Aorta (tissue), 5 donors: ENCODE measurements around the gene TMEM220. TPM values are rescaled to one million over a fixed set of nuclear protein-coding genes. Genes with fewer than 3 reads are reported as not detected.

Source experiments
- ATAC-seq: fragments of 200-7000 bp; cut with Tn5 transposase; one replicate; pipeline ENCODE4 v1.9.1; 2022; ENCODE audit warnings: moderate library complexity; ENCODE audit not compliant: low FRiP score
- DNase-seq, 2 donors: peaks; one replicate each; pipeline ENCODE4 v3.0.0-alpha.2; 2020
- H3K27ac ChIP-seq, 2 donors: one replicate each; pipeline ENCODE4 v1.5.1; 2013; ENCODE audit warnings: low read length in 2 of 2, mild to moderate bottlenecking in 2 of 2, moderate library complexity in 2 of 2, control low read depth in 1 of 2, inconsistent platforms in 1 of 2, low read depth in 1 of 2
- H3K27me3 ChIP-seq, 2 donors: one replicate each; pipeline ENCODE4 v1.6.1; 2013; ENCODE audit warnings: control low read depth in 1 of 2, low read length in 1 of 2, mild to moderate bottlenecking in 1 of 2, moderate library complexity in 1 of 2; ENCODE audit not compliant: insufficient read depth in 2 of 2, control insufficient read depth in 1 of 2
- H3K36me3 ChIP-seq, 2 donors: one replicate each; pipeline ENCODE4 v1.6.1; 2013; ENCODE audit warnings: control low read depth in 1 of 2, low read length in 1 of 2, mild to moderate bottlenecking in 1 of 2; ENCODE audit not compliant: insufficient read depth in 2 of 2, control insufficient read depth in 1 of 2
- H3K4me1 ChIP-seq, 2 donors: one replicate each; pipeline ENCODE4 v1.6.1; 2013; ENCODE audit warnings: low read length in 2 of 2, control low read depth in 1 of 2, mild to moderate bottlenecking in 1 of 2, moderate library complexity in 1 of 2; ENCODE audit not compliant: insufficient read depth in 2 of 2, control insufficient read depth in 1 of 2
- H3K4me3 ChIP-seq, 2 donors: one replicate each; pipeline ENCODE4 v1.5.1; 2013; ENCODE audit warnings: low read length in 2 of 2, control low read depth in 1 of 2, mild to moderate bottlenecking in 1 of 2
- H3K9me3 ChIP-seq: one replicate; pipeline ENCODE4 v1.6.1; 2013; ENCODE audit warnings: mild to moderate bottlenecking, low read length; ENCODE audit not compliant: control insufficient read depth
- WGBS, 2 donors: extraction: QIAGEN DNeasy Blood & Tissue Kit; methylation state at CpG; one replicate each; pipeline ENCODE4 v1.1.7; 2013; 5-methylcytosine and 5-hydroxymethylcytosine counted together
- intact Hi-C, 2 donors: fragments of 100-400 bp; cut with DNase I; formaldehyde crosslinking; loops; one replicate each; pipeline versions ENCODE4 v1.14.2 to v1.15.0; 2022
- polyA plus RNA-seq, 2 donors: library from polyadenylated mRNA; stranded (reverse); fragments of 200-250 nt; gene quantifications; one replicate each; pipeline ENCODE4 v1.2.3, GENCODE V29; 2013
- total RNA-seq, 2 donors: library from RNA; stranded (reverse); fragmentation: NEBNext Ultra II Directional; extraction: Animal tissue kit (Norgen Biotek cat#: 25700); gene quantifications; one replicate each; pipeline ENCODE4 v1.2.1, GENCODE V29; 2021
- donor health status: healthy with polysubstance abuse.
- donor health status: Bipolar disorder and iron deficiency.
- donor health status: DM: no; HTN: no; CAD: no.
- donor health status: DM: no; HTN: no; CAD: no.
- donor health status: DM: yes; HTN: yes; CAD: no.

The TMEM220 gene
- total and polyA plus RNA-seq, 4 donors = 8.1 to 17.4 (median 13.0) TPM

GRCh38 chr17:10772425-10773380 lies 42.9 kb upstream of the TMEM220 start:
- no peaks in the 10 kb centered on the region for H3K4me1 ChIP-seq
- intact Hi-C loops = no loop called here
- no peaks in the 10 kb centered on the region for H3K36me3 ChIP-seq
- no peak for DNase-seq
- H3K27me3 ChIP-seq = no peaks in the 10 kb centered on the region
- H3K9me3 ChIP-seq = peaks cover 5% of the 10 kb centered on the region
- 33 to 35% methylated on average over 9 of the region's 9 CpGs for WGBS, 2 donors
- no peak overlapping the region for H3K4me3 ChIP-seq
- no peak for ATAC-seq
- H3K27ac ChIP-seq = no peak overlapping the region

- intact Hi-C loops = no loop called here
- ATAC-seq (no peak), DNase-seq (no peak)
- Histone ChIP-seq H3K27ac (no peak overlapping the region), H3K4me3 (no peak overlapping the region), H3K4me1 (no peaks in the 10 kb centered on the region), H3K36me3 (no peaks in the 10 kb centered on the region), H3K27me3 (no peaks in the 10 kb centered on the region), H3K9me3 (peaks cover 5% of the 10 kb centered on the region)
- 75 to 88% methylated on average over 2 of the region's 2 CpGs for WGBS, 2 donors
Observed at GRCh38 chr17:10771148-10771547, 41.3 kb upstream of the TMEM220 start.

DNA sequence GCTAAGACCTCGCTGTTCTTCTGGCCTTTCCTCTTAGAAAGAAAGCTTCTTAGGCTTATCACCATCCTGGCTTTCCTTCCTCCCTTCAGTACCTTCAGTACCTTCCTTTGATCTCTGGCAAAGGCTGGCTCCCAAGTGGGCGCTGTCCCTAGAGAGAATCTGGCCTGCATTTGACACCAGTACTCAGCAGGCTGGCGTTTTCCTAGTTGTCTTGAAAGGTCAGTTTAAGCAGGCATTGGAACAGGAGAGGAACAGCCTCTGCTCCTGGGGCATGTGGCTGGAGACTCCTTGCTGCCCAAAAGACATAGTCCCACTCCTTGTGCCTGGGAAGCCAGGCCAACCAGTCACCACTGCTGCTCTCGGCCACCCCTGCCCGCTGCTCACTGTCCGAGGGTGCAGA lies 40.0 kb upstream of the TMEM220 start:
- WGBS, 2 donors = 80 to 93% methylated on average over 6 of the region's 6 CpGs
- no peak overlapping the region for H3K4me3 ChIP-seq
- DNase-seq = no peak
- no peak for ATAC-seq
- H3K4me1 ChIP-seq = no peaks in the 10 kb centered on the region
- intact Hi-C loops = no loop called here
- no peaks in the 10 kb centered on the region for H3K36me3 ChIP-seq
- no peaks in the 10 kb centered on the region for H3K27me3 ChIP-seq
- H3K27ac ChIP-seq = no peak overlapping the region
- H3K9me3 ChIP-seq = peaks cover 3% of the 10 kb centered on the region

GRCh38 chr17:10768750-10769251 lies 39.0 kb upstream of the TMEM220 start:
- WGBS, 2 donors = 75 to 80% methylated on average over 2 of the region's 2 CpGs
- Histone ChIP-seq H3K27me3 (no peaks in the 10 kb centered on the region), H3K27ac (no peak overlapping the region), H3K36me3 (no peaks in the 10 kb centered on the region), H3K4me3 (no peak overlapping the region), H3K4me1 (no peaks in the 10 kb centered on the region), H3K9me3 (peaks cover 3% of the 10 kb centered on the region)
- ATAC-seq = peak; percentile 48
- DNase-seq = no peak
- intact Hi-C loops = no loop called here

DNA sequence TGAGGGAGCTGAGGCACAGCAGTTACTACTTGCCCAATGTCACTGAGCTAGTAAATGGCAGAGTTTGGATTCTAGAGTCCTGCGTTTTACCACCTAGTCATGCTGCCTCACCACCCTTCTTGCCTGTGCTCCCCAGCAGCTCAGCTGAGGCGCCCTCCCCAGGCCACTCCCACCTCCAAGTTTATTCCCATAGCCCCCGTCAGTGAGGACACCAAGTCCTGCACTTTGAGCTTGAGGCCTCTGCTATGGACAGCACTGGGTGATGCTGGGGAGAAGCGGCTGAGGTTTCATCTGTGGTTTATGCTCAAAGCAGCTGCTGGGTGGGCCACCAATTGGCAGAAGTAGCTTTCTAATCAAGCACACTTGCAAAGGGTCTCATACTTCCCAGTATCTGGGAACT lies 37.4 kb upstream of the TMEM220 start:
- intact Hi-C loops = no loop called here
- DNase-seq = no peak
- ATAC-seq = no peak
- Histone ChIP-seq H3K4me1 (no peaks in the 10 kb centered on the region), H3K9me3 (peaks cover 2% of the 10 kb centered on the region), H3K4me3 (no peak overlapping the region), H3K27ac (no peak overlapping the region), H3K36me3 (no peaks in the 10 kb centered on the region), H3K27me3 (no peaks in the 10 kb centered on the region)
- WGBS, 2 donors = 68 to 86% methylated on average over 4 of the region's 4 CpGs

DNA sequence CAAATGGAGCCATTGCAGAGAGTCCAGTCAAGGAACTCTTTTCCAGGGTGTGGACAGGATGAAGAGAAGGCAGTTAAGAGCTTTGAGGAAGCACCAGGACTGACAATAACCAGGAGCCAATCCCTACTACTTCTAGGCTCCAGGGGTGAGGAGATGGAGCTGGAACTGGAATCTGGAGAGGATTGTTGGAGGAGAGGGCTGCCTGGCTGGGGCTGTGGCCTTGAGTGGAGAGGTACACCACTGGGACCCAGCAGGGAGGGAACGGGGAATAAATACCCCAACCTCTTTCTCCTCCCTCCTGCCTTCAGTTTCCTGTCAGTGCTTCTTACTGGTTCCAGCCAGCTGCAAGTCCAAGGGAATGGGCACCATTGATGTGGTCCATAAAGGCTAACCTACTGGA lies 32.2 kb upstream of the TMEM220 start:
- H3K36me3 ChIP-seq = no peaks in the 10 kb centered on the region
- intact Hi-C loops = no loop called here
- H3K27ac ChIP-seq = no peak overlapping the region
- no peak overlapping the region for H3K4me3 ChIP-seq
- no peaks in the 10 kb centered on the region for H3K4me1 ChIP-seq
- no peaks in the 10 kb centered on the region for H3K27me3 ChIP-seq
- DNase-seq = no peak
- ATAC-seq = no peak
- 83 to 84% methylated on average over 1 of the region's 1 CpG for WGBS, 2 donors
- H3K9me3 ChIP-seq = no peaks in the 10 kb centered on the region

- Histone ChIP-seq H3K4me1 (no peaks in the 10 kb centered on the region), H3K4me3 (no peak overlapping the region), H3K36me3 (no peaks in the 10 kb centered on the region), H3K9me3 (no peaks in the 10 kb centered on the region), H3K27me3 (no peaks in the 10 kb centered on the region), H3K27ac (no peak overlapping the region)
- ATAC-seq (no peak), DNase-seq (no peak)
- 82 to 86% methylated on average over 2 of the region's 2 CpGs for WGBS, 2 donors
- intact Hi-C loops = no loop called here
Observed at GRCh38 chr17:10761281-10761680, 31.5 kb upstream of the TMEM220 start.

DNA sequence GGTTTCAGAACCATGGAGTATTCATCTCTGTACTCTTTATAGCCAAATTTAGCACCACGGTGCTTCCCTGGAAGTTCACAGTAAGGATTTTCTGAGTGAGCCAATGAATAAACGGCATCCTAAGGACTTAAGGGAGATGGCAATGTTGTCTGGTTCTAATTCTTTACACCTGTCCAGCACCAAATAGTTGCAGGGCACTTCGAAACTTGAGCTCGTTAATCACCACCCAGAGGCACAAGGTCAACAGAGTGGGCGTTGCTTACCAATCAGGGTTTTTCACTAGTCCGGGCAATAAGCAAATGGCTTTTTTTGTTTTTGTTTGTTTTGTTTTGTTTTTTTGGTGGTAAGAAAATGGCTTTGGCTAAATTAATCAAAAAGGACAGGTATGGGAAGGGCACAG lies 28.2 kb upstream of the TMEM220 start:
- no peak overlapping the region for H3K27ac ChIP-seq
- intact Hi-C loops = no loop called here
- H3K4me1 ChIP-seq = no peaks in the 10 kb centered on the region
- DNase-seq (no peak), ATAC-seq (no peak)
- no peak overlapping the region for H3K4me3 ChIP-seq
- H3K36me3 ChIP-seq = no peaks in the 10 kb centered on the region
- H3K27me3 ChIP-seq = no peaks in the 10 kb centered on the region
- 85 to 87% methylated on average over 6 of the region's 6 CpGs for WGBS, 2 donors
- H3K9me3 ChIP-seq = no peaks in the 10 kb centered on the region

- DNase-seq (no peak), ATAC-seq (no peak)
- Histone ChIP-seq H3K4me3 (no peak overlapping the region), H3K27ac (no peak overlapping the region), H3K4me1 (no peaks in the 10 kb centered on the region), H3K9me3 (no peaks in the 10 kb centered on the region), H3K36me3 (no peaks in the 10 kb centered on the region), H3K27me3 (no peaks in the 10 kb centered on the region)
- WGBS, 2 donors = 65 to 67% methylated on average over 2 of the region's 2 CpGs
- intact Hi-C loops = no loop called here
Observed at GRCh38 chr17:10757647-10758046, 27.8 kb upstream of the TMEM220 start.
